NCI-H146 (cell line): ENCODE data around the gene GSK3A.
"Not testable (repeated sequence)": the region's sequence is repeated elsewhere in the genome, so short reads cannot be mapped to it uniquely, and the experiment has no call there.

Experiments used
- DNase-seq: peaks from one replicate; lab custom pipeline; 2025; lab: John Stamatoyannopoulos, UW

GSK3A gene

DNA sequence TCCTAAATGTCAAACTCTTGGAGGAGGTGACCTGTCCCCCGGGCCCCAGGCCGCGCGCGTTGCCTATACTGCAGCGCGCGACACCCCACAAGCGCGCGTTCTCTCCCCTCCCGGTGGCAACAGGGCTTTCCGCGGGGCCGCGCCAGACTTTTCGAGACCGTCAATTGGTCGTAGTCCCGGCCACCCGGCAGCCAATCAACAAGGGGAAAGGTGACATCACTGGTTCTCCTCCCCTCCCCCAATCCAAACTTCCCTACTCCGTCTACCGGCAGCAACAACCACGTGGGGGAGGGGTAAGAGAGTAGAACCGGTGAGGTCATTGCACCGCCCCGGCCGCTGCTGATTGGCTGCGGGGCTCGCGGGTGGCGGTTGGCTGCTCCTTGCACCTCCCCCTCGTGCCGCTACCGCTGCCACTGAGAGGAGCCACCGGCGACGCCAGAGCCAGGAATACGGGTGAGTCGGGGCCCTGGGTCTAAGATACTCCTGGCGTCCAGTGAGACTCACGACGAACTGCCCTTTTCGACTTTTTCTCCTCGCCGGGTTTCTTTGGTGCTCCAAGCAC is 25.8 kb upstream of the GSK3A start:
- DNase-seq: peak; percentile 100

DNA sequence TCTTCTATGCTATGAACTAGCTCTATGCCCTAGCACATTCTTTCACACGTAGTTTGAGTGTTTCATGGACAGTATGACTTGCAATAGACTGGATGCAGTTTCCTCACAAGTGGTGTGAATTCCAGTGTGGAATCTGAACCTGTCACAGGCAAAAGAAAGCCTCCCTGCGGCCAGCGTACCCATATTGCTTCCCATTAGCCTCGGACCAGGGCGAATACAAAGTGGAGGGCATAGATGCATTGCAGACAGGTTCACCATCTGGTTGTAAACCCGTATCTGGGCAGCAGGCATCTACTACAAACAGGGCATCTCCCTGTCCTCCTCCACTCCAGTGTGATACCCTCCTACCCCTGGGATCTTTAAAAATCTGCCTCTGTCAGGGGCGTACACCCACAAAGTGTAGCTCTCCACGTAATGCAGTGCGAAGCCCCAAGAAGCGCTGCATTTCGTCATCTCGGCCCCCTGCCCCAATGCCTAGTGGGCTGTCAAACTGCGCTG is 25.3 kb upstream of the GSK3A start:
- peak; percentile 46 for DNase-seq

DNA sequence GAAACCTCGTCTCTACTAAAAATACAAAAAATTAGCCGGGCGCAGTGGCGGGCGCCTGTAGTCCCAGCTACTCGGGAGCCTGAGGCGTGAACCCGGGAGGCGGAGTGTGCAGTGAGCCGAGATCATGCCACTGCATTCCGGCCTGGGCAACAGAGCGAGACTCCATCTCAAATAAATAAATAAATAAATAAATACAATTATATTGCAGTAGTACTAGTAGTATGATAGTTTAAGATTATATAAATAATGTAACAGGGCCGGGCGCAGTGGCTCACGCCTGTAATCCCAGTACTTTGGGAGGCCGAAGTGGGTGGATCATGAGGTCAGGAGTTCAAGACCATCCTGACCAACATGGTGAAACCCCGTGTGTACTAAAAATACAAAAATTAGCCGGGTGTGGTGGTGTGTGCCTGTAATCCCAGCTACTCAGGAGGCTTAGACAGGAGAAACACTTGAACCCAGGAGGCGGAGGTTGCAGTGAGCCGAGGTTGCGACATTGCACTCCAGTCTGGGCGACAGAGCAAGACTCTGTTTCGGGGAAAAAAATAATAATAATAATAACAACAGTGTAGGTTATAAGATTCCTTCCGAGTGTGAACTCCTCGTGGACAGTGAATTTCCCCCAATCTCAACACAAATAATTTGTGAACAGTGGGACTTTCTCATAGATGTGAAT is 24.7 kb upstream of the GSK3A start:
- not testable (repeated sequence) for DNase-seq

DNA sequence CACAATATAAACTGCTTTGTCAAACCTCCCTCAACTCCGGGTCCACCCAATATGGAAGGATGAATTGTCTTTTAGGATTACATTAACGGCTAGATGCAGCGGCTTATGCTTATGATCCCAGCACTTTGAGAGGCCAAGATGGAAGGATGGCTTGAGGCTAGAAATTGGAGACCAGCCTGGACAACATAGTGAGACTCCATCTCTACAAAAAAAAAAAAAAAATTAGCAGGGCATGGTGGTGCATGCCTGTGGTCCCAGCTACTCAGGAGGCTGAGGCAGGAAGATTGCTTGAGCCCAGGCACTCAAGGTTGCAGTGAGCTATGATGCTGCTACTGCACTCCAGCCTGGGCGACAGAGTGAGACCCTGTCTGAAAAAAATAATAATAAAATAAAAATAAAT is 23.7 kb upstream of the GSK3A start:
- not testable (repeated sequence) for DNase-seq

DNA sequence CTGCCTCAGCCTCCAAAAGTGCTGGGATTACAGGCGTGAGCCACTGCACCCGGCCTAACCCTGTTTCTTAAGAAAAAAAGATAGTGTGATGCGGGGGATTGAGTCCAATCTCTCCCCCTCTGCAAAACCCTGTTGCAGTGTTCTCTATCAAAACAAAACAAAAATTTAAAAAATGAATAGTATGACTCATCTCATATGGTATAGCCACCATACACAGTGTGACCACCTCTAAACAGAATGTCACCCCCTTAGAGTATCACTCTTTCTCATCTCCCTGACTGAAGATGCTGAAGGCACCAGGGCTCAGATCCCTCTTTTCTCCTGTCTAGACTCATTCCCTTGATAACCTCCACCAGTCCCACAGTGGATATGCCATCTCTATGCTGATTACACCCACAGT is 19.4 kb upstream of the GSK3A start:
- DNase-seq: no peak

DNA sequence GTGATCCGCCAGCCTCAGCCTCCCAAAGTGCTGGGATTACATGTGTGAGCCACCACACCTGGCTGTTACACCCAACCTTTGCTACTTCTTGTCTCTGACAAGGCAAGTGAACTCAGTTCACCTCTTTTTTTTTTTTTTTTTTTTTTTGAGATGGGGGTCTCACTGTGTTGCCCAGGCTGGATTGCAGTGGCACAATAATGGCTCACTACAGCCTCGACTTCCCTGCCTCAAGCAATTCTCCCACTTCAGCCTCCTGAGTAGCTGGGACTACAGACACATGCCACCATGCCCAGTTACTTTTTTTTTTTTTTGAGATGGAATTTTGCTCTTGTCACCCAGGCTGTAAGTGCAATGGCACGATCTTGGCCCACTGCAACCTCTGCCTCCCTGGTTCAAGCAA is 15.4 kb upstream of the GSK3A start:
- DNase-seq: not testable (repeated sequence)

DNA sequence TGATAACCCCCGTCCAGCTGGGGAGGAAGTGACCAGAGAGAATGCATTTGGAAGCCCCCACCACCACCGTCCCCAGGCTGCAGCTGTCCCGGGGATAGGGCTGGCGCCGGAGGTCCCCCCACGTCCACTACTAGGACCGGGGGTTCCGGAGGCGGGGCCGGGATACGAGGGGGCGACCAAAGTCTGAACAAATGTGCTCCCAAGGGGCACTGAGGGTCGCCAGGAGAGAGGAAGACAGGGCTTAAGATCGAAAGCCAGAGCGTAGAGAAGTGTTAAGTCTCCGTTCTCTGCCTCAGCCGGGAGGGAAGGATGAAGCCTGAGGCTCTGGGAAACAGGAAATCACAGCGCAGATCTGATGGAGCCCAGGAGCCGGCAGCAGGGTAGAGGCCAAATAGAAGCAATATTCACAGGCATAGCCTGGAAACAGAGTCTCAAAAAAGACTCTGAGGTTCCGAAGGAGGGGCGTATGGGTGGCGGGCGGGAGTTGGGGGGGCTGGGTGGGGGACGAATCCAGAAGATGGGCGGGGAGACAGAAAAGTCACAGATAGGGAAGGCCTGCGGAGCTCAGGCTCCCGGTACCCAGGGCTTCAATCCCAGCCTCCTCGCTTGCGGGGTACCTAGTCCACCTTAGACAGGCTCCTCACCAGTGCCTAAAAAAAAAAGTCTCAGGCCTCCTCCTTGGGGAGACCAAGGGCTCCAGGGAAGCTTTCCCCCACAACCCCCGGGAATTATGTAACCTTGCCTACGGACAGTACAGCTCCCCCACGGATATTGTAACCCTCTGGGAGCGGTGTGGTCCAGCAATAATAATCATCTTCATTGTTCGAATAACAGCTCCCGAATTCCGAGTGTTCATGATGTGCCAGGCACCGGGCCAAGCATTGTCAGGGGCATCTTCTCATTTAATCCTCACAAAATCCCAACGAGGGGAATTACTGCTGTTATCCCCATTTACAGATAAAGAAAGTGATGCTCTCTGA is 13.7 kb upstream of the GSK3A start:
- DNase-seq: peak; percentile 60

DNA sequence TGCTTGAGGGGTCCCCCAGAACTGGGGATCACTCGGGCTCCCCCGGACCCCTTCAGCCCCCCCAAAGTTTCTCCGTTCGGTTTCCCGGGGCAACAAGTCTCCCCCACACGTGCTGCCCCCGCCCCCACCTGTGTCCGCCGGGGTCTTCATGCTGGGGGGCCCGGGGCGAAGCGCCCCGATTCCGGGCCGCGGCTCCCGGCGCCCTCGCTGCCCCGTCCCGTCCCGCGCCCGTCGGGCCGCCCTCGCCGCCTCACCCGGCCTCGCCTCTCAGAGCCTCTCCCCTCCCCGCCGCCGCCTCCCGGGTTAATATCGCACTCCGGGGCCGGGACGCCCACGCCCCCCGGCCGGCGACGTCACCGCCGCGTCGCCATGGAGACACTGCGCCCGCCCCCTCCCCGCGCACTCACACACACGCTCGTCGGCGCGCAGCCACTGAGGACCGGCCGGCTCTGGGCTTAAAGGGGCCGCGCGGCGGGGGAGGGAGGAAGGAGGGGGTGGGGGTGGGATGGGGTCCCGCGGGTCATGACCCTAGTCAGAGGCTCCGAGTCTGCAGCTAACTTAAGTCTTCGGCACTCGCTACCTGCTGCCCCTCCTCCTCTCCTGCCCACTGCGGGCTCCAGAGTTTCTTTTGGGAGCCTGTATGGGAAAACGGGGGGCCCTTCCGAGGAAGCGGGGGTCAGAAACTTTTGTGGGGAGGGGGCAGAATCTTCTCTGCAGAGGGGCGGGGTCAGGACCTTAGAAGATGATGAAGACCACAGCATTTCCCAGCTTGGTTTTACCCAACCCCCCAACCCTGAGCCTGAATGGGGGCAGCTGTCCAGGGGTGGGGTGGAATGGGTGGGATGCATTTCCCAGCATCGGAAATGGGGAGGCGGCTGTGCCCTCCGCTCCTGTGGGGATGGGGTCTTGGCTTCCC is 12.7 kb upstream of the GSK3A start, which contains the start of gene ERF:
Gene ERF, minus strand, starts transcription at position 279 of the 916 bp plus-strand sequence. Its CDS starts 129 bp downstream, at position 150.
- peak; percentile 90 for DNase-seq

DNA sequence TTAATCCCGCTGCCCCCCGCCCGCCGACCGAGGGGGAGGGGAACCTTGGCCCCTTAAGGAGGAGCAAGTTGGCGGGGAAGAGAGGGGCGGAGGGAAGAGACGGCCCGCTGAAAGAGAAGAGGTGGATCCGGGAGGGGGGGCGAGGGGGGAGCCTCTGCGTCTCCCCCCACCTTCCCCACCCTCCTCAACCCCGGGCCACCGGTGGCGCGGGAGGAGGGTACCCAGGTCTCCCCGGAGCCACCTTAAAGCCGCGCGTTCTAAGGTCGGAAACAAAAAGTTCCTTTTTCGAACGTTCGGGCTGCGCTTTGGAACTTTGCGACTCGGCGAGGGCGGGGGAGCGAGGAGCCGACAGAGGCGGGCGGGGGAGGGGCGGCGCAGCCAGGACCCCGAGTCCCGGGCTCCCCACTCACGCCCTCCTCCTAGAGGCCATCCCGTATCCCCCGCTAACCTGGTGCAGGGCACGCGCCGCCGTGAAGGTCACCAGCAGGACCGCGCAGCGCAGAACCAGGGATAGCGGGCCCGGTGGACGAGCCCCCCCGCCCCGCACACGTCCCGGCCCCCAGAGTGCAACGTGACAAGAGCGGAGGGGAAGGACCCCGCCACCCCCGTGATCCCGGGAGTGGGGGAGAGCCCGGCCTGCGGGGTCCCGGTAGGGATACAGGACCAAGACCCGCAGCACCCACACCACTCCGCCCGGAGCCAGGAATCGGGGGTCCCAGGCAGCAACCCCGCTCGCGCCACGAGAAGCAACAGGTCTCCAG is 11.9 kb upstream of the GSK3A start:
- DNase-seq: peak; percentile 57

DNA sequence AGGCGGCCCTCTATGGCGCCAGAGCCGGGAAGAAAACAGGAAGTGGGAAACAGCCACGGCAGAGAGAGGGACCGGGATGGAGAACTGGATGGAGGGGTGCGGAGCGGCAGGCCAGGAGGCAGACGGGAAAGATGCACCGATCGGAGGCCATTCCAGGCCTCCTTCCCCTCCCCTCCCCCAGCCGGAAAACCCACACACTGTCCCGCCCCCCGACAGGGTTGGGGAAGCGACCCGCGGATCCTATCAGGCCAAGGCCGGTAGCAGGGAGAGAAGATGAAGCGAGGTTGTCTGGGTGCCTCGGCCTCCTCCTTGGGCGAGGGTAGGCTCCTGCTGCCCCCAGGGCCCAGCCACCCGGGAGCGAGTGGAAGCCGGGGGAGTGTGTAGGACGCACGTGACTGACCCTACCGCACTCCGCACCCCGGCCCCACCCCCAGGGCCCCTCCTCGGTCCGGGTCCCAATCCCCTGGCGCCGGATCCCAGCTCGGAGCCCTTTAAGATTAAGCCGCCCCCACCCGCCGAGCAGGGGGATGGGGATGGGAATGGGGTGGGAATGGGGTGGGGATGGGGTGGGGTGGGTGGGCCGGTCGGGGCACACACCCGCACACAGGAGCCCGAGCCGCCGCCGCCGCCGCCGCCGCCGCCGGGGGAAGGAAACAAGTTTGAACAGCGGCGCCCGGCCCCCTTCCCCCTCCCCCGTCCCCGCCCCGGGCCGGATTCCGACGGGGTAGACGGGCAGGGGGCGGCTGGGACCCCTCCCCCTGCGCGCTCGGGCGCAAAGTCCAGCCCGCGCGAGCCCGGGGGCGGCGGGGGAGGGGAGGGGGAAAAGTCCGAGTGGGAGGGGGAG is 11.1 kb upstream of the GSK3A start:
- peak; percentile 73 for DNase-seq

DNA sequence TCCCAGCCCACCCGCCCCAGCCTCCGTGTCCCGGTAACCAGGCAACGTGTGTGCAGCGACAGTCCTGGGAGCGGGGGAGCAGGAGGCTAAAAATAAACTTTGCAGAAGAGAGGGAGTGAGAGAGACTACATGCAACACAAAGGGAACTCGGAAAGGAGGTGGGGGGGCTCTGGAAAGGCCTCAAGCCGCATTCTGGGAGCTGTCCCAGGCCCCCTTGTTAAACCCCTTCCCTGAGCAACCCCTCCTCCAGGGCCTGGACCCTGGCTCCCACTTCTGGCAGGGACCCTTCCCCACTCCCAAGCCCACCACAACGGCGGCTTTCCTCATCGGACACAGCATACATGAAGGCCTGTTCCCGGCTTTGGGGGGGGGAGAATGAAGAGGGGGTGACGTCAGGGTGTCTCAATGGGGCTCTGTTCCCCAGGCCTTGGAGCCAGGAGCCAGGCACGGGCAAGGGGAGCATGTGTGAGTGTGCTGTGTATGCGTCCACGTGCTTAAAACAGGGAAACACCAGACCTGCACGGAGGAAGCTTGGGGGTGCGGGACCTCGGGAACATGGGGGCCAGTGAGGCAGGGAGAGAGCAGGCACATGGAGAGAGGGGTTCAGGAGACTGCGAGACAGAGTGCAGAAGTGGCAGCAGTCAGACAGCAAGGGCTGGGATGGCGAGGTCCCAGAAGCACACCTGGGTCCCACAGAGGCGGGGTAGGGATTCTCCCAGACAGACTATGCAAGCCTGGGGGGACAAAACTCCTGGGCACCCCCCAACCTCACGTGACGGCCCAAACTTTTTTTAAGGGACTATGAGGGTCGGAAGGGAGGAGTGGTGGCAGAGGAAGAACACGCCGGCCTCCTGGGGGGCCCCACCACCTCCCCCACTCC is 10.2 kb upstream of the GSK3A start:
- no peak for DNase-seq

DNA sequence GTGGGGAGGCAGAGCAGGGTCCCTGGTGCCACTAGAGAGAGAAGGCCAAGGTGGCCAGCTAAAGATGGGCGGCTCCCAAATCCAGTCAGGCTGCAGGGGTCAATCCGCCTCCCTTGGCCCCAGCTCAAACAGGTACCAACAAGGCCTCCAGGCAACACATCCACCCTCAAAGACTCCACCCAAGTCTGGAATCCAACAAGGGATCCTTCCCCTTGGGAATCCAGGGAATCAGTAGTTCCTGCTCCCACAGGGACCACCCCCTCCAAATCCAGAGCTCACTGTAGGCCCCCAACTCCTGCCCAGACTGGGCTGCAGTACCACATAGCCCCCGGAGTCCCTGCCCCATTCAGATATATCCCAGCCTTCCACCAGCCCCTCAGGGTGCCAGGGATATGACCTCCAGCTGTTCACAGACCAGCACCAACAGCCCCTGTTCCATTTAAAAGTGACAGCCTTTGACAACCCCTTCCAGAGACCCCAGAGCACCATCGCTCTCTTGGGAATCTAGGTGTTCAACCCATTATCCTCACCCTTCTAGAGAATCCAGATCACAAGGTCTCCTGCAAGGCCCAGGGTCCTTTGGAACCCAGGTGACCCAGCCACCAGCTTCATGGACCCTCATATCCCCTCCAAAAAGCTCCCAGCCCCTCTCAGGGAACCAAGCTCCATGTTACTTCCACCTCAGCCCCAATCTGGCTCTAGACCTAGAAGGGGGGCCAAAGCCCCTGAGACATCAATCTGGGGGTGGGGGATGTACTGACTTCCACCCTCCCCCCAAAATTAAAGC is 9.4 kb upstream of the GSK3A start:
- DNase-seq: no peak

DNA sequence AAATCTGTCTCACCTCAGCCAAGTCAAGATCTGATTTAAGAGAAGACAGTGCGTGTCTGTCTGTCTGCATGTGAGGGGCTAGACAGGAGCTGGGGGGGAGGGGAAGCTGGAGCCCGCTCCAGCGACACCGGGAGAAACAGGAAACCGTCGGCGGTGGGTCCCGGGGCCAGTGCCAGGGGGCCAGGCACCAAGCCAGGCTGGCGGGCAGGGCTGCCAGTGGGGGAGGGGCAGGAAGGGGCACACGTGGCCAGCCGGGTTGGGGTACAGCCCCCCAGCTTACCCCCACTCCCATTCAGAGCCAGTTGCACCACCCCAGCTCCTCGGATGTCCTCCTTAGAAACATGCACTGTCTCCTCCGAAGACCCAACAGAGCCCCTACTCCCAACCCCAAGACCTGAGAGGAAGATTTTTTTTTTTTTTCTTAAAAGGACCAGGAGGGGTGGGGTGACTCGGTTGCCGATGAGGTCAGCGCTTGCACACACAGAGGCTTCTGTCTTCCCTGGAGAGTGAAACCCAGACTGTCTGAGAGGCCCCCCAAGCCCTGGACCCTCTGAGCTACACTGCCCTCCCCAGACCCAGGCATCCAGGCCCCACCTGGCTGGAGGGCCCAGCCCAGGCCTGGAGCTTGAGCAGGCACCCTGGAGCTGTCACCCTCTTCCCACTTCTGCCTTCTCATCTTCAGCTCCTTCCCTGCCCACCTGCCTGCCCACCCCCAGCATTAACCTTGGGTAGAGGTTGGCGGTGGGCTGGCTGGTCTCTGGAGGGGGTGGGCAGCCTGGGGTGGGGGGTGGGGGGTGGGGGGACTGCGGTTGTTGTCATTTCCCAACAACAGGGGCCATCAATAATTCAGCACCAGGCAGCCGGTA is 8.5 kb upstream of the GSK3A start:
- DNase-seq: no peak

DNA sequence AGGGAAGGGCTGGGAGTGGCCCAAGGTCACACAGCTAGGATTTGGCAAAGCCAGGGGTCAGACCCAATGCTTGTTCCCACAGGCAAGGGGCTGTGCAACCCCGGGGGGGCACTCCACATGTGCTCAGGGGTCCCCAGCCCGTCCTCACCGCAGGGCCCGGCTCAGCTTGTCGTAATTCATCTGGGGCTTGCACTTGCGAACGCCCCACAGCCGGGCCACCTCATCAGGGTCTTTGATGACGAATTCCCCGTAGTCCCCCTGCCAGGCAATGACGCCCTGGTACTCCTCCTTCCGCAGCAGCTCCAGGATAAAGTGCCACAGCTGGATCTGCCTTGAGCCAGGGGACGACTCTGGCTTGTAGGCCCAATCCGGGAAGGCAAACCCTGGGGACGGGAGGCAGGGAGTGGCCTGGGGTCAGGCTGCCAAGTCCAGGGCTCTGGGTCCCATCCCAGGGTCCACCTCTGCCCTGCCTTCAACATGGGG is 7.8 kb upstream of the GSK3A start:
- DNase-seq: no peak

DNA sequence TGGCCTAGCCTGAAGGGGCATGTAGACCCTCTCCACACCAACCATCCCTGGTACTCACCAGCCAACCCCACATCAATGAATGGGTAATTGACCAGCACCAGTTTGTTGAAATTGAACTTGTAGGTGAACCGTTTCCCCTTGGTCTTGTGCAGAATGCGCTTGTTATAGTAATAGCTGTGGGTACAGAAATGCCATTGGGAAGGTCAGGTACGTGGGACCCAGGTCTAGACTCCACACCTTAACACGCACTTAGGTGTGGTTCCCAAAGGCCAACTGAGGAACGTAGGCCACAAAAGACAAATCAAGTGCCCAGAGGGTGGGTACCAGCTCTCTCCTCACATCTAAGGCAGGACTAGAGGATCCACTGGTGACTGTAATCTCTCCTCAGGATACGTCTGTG is 7.4 kb upstream of the GSK3A start:
- DNase-seq: no peak

DNA sequence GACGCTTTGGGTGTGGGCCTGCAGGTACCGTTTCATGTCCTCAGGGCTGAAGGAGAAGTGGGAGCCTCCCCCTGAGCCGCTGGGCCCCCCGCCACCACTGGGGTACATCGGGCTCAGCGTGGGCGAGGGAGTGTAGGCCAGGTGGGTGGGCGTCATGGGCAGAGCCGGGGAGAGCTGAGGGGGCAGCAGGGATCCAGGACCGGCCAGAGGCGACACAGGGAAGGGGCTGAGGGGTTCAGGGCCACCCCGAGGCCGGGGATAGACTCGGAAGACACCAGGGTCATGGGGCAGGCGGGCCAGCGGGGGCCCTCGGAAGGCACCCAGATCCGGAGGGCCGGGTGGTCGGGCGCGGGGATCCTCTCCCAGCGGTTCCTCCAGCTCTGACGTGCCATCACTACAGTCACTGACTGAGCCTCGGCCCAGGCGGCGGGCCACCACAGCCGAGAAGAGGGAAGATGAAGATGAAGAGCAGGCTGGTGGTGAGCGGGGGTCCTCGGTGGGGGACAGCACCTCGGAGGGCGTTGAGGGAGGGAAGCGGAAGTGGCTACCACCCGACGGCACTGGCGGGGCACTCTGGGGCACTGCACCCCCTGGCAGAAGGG is 6.8 kb upstream of the GSK3A start:
- DNase-seq: no peak
